K562 (cell line): ENCODE results near the gene SRPX. TPM values are rescaled to one million over a fixed set of nuclear protein-coding genes. Genes with fewer than 3 reads are reported as not detected.
A peak's percentile ranks its signal among the peaks of the same experiment; 100 is the strongest.

Experiments
- ATAC-seq: fragments of 200-7000 bp; cut with Tn5 transposase; 3 replicates; pipeline ENCODE4 v1.9.1; 2020; ENCODE audit warnings: moderate library complexity
- BruUV-seq: library from RNA; stranded (reverse); fragments of 400-500 nt; replicated peaks from 2 replicates; lab custom pipeline; 2021; lab: Mats Ljungman, UMichigan
- CTCF ChIA-PET: fragments of 300-600 bp; formaldehyde crosslinking; extraction: SDS; loops from one replicate; lab custom pipeline; 2021; ENCODE audit warnings: low intra/inter-chr PET ratio; lab: Yijun Ruan, JAX
- POLR2A ChIA-PET: fragments of 300-600, 350-650 bp; sonication (Branson Sonifier 250); formaldehyde crosslinking; extraction: SDS; loops from one replicate; lab custom pipeline; 2021; ENCODE audit warnings: antibody characterized with exemption, inconsistent platforms; lab: Yijun Ruan, JAX
- DNase-seq, 4 experiments: peaks; one replicate each; pipeline versions ENCODE4 v3.0.0 to v3.0.0-alpha.2; 2011 to 2018; ENCODE audit warnings: low spot score in 3 of 4, mixed read lengths in 3 of 4; ENCODE audit errors: extremely low read depth in 1 of 4
- FAIRE-seq: peaks from 2 replicates; lab custom pipeline; 2011; peaks lifted over from hg19 to GRCh38; lab: Jason Lieb, UNC
- H2AFZ ChIP-seq: 2 replicates; pipeline ENCODE4 v1.6.0; 2011; ENCODE audit warnings: low read depth, low read length, control low read depth, inconsistent platforms
- H3K27ac ChIP-seq: fragments of 200-600 bp; 3 replicates; pipeline ENCODE4 v1.8.0; 2011; ENCODE audit warnings: low read depth, mild to moderate bottlenecking, control low read depth, inconsistent platforms, low read length, moderate library complexity, mixed read lengths; ENCODE audit errors: extremely low read depth
- H3K27me3 ChIP-seq, 2 experiments: fragments of 300-600 bp in 1 of 2; 2 replicates in 1 of 2; 3 replicates in 1 of 2; pipeline versions ENCODE4 v1.6.0 to v1.8.0; 2011; ENCODE audit warnings: inconsistent platforms in 2 of 2, low read length in 2 of 2, mild to moderate bottlenecking in 1 of 2, mixed read lengths in 1 of 2, moderate library complexity in 1 of 2; ENCODE audit not compliant: control insufficient read depth in 2 of 2, insufficient read depth in 2 of 2
- H3K36me3 ChIP-seq: fragments of 300-600 bp; 3 replicates; pipeline ENCODE4 v1.8.0; 2011; ENCODE audit warnings: mild to moderate bottlenecking, low read length, inconsistent platforms; ENCODE audit not compliant: control insufficient read depth, insufficient read depth
- H3K4me1 ChIP-seq, 2 experiments: fragments of 200-600 bp in 1 of 2; replicated peaks in 1 of 2; 2 replicates in 1 of 2; 3 replicates in 1 of 2; pipeline versions ENCODE4 v1.5.1 to v1.8.0; 2011; ENCODE audit warnings: inconsistent platforms in 2 of 2, low read length in 2 of 2, mild to moderate bottlenecking in 1 of 2, mixed read lengths in 1 of 2, moderate library complexity in 1 of 2; ENCODE audit not compliant: control insufficient read depth in 2 of 2, insufficient read depth in 2 of 2
- H3K4me2 ChIP-seq: 2 replicates; pipeline ENCODE4 v1.6.1; 2011; ENCODE audit warnings: low read length, control low read depth, inconsistent platforms, mixed read lengths; ENCODE audit not compliant: insufficient read depth
- H3K4me3 ChIP-seq: fragments of 200-600 bp; sonication (generic), shearing (Covaris generic); 2 replicates; pipeline ENCODE4 v1.5.1; 2016; ENCODE audit warnings: control low read depth, inconsistent platforms
- H3K79me2 ChIP-seq: fragments of 200-600 bp; 3 replicates; pipeline ENCODE4 v1.8.0; 2011; ENCODE audit warnings: low read length, inconsistent platforms; ENCODE audit not compliant: control insufficient read depth, insufficient read depth
- H3K9ac ChIP-seq, 2 experiments: 2 replicates each; pipeline versions ENCODE4 v1.6.0 to v1.6.1; 2011; ENCODE audit warnings: low read depth in 2 of 2, low read length in 2 of 2, control low read depth in 1 of 2, inconsistent platforms in 1 of 2, mild to moderate bottlenecking in 1 of 2, mixed read lengths in 1 of 2; ENCODE audit not compliant: insufficient read depth in 1 of 2
- H3K9me1 ChIP-seq: one replicate; pipeline ENCODE4 v1.6.0; 2011; ENCODE audit warnings: inconsistent platforms, mild to moderate bottlenecking, low read length, moderate library complexity; ENCODE audit not compliant: control insufficient read depth, insufficient read depth
- H3K9me3 ChIP-seq: replicated peaks from 2 replicates; pipeline ENCODE4 v1.5.1; 2011; ENCODE audit warnings: low read depth, low read length, inconsistent platforms; ENCODE audit not compliant: control insufficient read depth, insufficient read depth
- H4K20me1 ChIP-seq: replicated peaks from 2 replicates; pipeline ENCODE4 v1.6.1; 2011; ENCODE audit warnings: low read length, inconsistent platforms, mixed read lengths; ENCODE audit not compliant: control insufficient read depth, insufficient read depth
- E2F3 ChIP-seq: fragments of 250-450 bp; sonication (Bioruptor Pico); IDR thresholded peaks from 2 replicates; pipeline ENCODE4 v1.4.0; 2020; ENCODE audit warnings: mild to moderate bottlenecking
- HDAC6 ChIP-seq: IDR thresholded peaks from 2 replicates; pipeline ENCODE4 v1.6.1; 2012; ENCODE audit warnings: low read depth, mild to moderate bottlenecking, control low read depth, inconsistent platforms, low read length, moderate library complexity
- HNRNPH1 ChIP-seq: fragments of 200-400 bp; formaldehyde crosslinking; optimal IDR thresholded peaks from 2 replicates; pipeline ENCODE3; 2017; ENCODE audit warnings: low read depth, mild to moderate bottlenecking, low read length, moderate library complexity
- MYNN ChIP-seq, 2 experiments: sonication (generic); formaldehyde crosslinking in 1 of 2; IDR thresholded peaks; 2 replicates each; pipeline versions ENCODE4 v1.5.0 to v1.6.1; 2016 to 2020; ENCODE audit warnings: antibody characterized with exemption in 1 of 2, missing genetic modification reagents in 1 of 2
- PTTG1 ChIP-seq: fragments of 450-650 bp; IDR thresholded peaks from 2 replicates; pipeline ENCODE4 v1.6.1; 2016; ENCODE audit warnings: low read depth, mild to moderate bottlenecking, missing genetic modification characterization, missing compliant biosample characterization
- RAD21 ChIP-seq, 2 experiments: fragments of 250-450 bp in 1 of 2; fragments of 450-650 bp in 1 of 2; sonication (Bioruptor Pico) in 1 of 2; formaldehyde crosslinking in 1 of 2; IDR thresholded peaks in 1 of 2; conservative IDR thresholded peaks in 1 of 2; 2 replicates each; pipeline versions ENCODE4 v1.4.0 to v1.8.0; 2020 to 2022; ENCODE audit warnings: mild to moderate bottlenecking in 2 of 2, moderate library complexity in 1 of 2
- RCOR1 ChIP-seq, 2 experiments: IDR thresholded peaks; 2 replicates each; pipeline ENCODE4 v1.6.1; 2012; ENCODE audit warnings: low read depth in 2 of 2, low read length in 2 of 2, borderline replicate concordance in 1 of 2, improper control_type of control experiment in 1 of 2
- SREBF2 ChIP-seq: sonication (generic); formaldehyde crosslinking; IDR thresholded peaks from 2 replicates; pipeline ENCODE4 v1.4.0; 2020; ENCODE audit warnings: mild to moderate bottlenecking, missing genetic modification reagents
- TBL1XR1 ChIP-seq, 2 experiments: IDR thresholded peaks; 2 replicates each; pipeline ENCODE4 v1.6.1; 2012; ENCODE audit warnings: improper control_type of control experiment in 2 of 2, low read length in 2 of 2, mild to moderate bottlenecking in 1 of 2
- ZEB2 ChIP-seq: fragments of 450-650 bp; IDR thresholded peaks from 2 replicates; pipeline ENCODE4 v1.6.1; 2016
- WGBS: fragments of 100-300 bp; shearing (Covaris generic); methylation state at CpG from one replicate; pipeline ENCODE4 v1.1.6; 2016; ENCODE audit warnings: low coverage, mixed read lengths; ENCODE audit not compliant: insufficient coverage; ENCODE audit errors: missing lambda C conversion rate; 5-methylcytosine and 5-hydroxymethylcytosine counted together
- in situ Hi-C: fragments of 300-500 bp; cut with MboI; formaldehyde crosslinking; loops from 4 replicates; pipeline ENCODE4 v1.15.0; 2018; ENCODE audit warnings: inconsistent platforms, mixed read lengths
- intact Hi-C: fragments of 100-400 bp; cut with micrococcal nuclease; formaldehyde crosslinking; loops from 2 replicates; pipeline ENCODE4 v1.14.2; 2022
- polyA plus RNA-seq, 8 experiments: library from polyadenylated mRNA; depleted of rRNA in 4 of 8; stranded (reverse) in 5 of 8; unstranded in 3 of 8; fragments of >200 nt; fragmentation: Nextera tagmentation in 2 of 8; fragmentation: Illumina TruSeq in 1 of 8; extraction: Ambion mirVana in 2 of 8; extraction: Trizol in 1 of 8; gene quantifications; 2 replicates each; pipeline versions ENCODE4 v1.2.1 to v1.2.3, GENCODE V29; 2011 to 2014; ENCODE audit warnings: inconsistent platforms in 1 of 8, missing spikeins in 1 of 8
- total RNA-seq, 7 experiments: library from RNA; depleted of rRNA in 6 of 7; stranded (reverse); fragments of >200 nt in 6 of 7; fragmentation: Illumina TruSeq in 2 of 7; extraction: Trizol in 2 of 7; gene quantifications; 2 replicates each; pipeline versions ENCODE4 v1.2.1 to v1.2.3, GENCODE V29; 2011 to 2021; ENCODE audit warnings: low replicate concordance in 1 of 7
- TF ChIP-seq, protein P1 (sequence below): sonication (generic); formaldehyde crosslinking; IDR thresholded peaks from 2 replicates; pipeline ENCODE4 v1.8.0; 2022; ENCODE audit warnings: missing genetic modification reagents, mild to moderate bottlenecking, borderline replicate concordance
- TF ChIP-seq, protein P2 (sequence below), 2 experiments: fragments of 450-650 bp in 1 of 2; IDR thresholded peaks; 2 replicates each; pipeline ENCODE4 v1.6.1; 2011 to 2017; ENCODE audit warnings: low read depth in 2 of 2, antibody characterized with exemption in 1 of 2, borderline replicate concordance in 1 of 2, low read length in 1 of 2, mild to moderate bottlenecking in 1 of 2, mixed read lengths in 1 of 2; ENCODE audit not compliant: control insufficient read depth in 1 of 2
- TF ChIP-seq, protein P3 (sequence below): fragments of 250-450 bp; sonication (Bioruptor Pico); IDR thresholded peaks from 2 replicates; pipeline ENCODE4 v1.6.1; 2021; ENCODE audit warnings: mild to moderate bottlenecking
- TF ChIP-seq, protein P4 (sequence below), 3 experiments: IDR thresholded peaks in 2 of 3; conservative IDR thresholded peaks in 1 of 3; 2 replicates each; pipeline ENCODE4 v1.5.1; 2011 to 2012; ENCODE audit warnings: low read length in 3 of 3, mild to moderate bottlenecking in 3 of 3, control low read depth in 2 of 3, improper control_type of control experiment in 1 of 3, inconsistent platforms in 1 of 3, low read depth in 1 of 3, mixed read lengths in 1 of 3, moderate library complexity in 1 of 3; ENCODE audit not compliant: insufficient read depth in 2 of 3

The SRPX gene
- total and polyA plus RNA-seq, 9 of the 15 experiments (the other 6 are each of a cell fraction or from before 2014, with no cell fraction given) = 0.11 to 0.77 (median 0.38) TPM; not detected in 2

DNA sequence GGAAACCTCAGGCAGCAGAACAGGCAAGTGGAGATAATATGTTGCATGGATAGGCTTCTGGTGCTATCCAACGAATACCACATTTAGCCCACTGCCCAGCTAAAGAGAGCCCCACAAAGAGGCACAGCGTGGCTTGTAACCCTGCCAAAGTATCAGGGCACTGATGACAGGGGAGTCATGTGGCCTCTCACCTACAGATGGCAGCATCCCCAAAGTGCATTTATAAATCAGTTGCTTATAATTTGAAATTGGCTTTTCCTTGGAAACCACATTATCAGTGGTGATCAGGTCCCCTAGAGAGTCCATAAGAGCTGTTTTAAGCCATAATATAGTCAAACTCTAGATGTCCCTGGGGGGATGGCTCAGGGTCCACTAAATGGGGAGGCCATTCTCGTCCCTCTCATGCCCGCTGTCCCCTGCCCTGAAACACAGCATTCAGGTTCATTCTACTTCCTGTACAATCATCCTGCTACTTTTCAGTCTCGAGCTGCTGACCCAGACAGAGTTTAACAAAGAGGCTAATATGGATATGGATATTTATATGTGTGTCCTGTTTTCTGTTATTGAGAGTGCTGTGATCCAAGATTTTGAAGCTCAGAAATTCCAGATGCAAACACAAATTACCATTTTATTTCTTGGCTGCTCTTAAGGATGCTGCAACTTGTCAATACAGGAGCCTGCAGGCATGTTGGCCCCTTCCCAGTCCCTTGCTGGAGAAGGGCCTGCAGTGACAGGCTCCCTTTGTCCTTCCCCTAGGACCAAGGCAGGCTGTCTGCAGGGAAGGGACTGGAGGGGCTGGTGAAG, 28.5 kb downstream of the SRPX start:
- H3K27me3 ChIP-seq = no peaks in the 10 kb centered on the region
- H3K9ac ChIP-seq = no peak overlapping the region
- H3K4me1 ChIP-seq = no peaks in the 10 kb centered on the region
- no peaks in the 10 kb centered on the region for H4K20me1 ChIP-seq
- H3K4me3 ChIP-seq = no peak overlapping the region
- in situ Hi-C loops = no loop called here
- FAIRE-seq = peak; percentile 42
- H3K9me3 ChIP-seq = no peaks in the 10 kb centered on the region
- no TSS peak for BruUV-seq
- WGBS = 3% methylated on average over 4 of the region's 5 CpGs
- DNase-seq = peak; percentile 5 to 10 (median 8)
- POLR2A ChIA-PET = no interaction called here
- no peaks in the 10 kb centered on the region for H3K36me3 ChIP-seq
- no peaks in the 10 kb centered on the region for H3K79me2 ChIP-seq
- no peak overlapping the region for H3K4me2 ChIP-seq
- H2AFZ ChIP-seq = no peak overlapping the region
- peak; percentile 56; the same call in 2 of the 3 replicates for ATAC-seq
- intact Hi-C loops = no loop called here
- no peak overlapping the region for H3K27ac ChIP-seq
- CTCF ChIA-PET = no interaction called here
- no peaks in the 10 kb centered on the region for H3K9me1 ChIP-seq
- no peak for TF ChIP-seq HDAC6
- TF ChIP-seq RAD21 (CRISPR knock-in tag; conservative IDR thresholded peaks at IDR 0.05 in 1 of 2, IDR thresholded peaks at IDR 0.05 in 1 of 2) = peak in 1 of 2 experiments; percentile 43; a peak in 2 of 4 replicates
- TF ChIP-seq E2F3 (CRISPR knock-in tag) = no peak
- TF ChIP-seq, protein P1, sequence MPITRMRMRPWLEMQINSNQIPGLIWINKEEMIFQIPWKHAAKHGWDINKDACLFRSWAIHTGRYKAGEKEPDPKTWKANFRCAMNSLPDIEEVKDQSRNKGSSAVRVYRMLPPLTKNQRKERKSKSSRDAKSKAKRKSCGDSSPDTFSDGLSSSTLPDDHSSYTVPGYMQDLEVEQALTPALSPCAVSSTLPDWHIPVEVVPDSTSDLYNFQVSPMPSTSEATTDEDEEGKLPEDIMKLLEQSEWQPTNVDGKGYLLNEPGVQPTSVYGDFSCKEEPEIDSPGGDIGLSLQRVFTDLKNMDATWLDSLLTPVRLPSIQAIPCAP (CRISPR knock-in tag) = no peak
- TF ChIP-seq HNRNPH1 = no peak
- TF ChIP-seq RCOR1 (IDR thresholded peaks at IDR 0.05; ENCODE audit: borderline replicate concordance in 1 of 2, low read depth in 2 of 2, low read length in 2 of 2) = no peak
- TF ChIP-seq, protein P2, sequence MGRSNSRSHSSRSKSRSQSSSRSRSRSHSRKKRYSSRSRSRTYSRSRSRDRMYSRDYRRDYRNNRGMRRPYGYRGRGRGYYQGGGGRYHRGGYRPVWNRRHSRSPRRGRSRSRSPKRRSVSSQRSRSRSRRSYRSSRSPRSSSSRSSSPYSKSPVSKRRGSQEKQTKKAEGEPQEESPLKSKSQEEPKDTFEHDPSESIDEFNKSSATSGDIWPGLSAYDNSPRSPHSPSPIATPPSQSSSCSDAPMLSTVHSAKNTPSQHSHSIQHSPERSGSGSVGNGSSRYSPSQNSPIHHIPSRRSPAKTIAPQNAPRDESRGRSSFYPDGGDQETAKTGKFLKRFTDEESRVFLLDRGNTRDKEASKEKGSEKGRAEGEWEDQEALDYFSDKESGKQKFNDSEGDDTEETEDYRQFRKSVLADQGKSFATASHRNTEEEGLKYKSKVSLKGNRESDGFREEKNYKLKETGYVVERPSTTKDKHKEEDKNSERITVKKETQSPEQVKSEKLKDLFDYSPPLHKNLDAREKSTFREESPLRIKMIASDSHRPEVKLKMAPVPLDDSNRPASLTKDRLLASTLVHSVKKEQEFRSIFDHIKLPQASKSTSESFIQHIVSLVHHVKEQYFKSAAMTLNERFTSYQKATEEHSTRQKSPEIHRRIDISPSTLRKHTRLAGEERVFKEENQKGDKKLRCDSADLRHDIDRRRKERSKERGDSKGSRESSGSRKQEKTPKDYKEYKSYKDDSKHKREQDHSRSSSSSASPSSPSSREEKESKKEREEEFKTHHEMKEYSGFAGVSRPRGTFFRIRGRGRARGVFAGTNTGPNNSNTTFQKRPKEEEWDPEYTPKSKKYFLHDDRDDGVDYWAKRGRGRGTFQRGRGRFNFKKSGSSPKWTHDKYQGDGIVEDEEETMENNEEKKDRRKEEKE (IDR thresholded peaks at IDR 0.05; ENCODE audit: borderline replicate concordance in 1 of 2, control insufficient read depth in 1 of 2, low read depth in 2 of 2, low read length in 1 of 2) = no peak
- TF ChIP-seq MYNN (IDR thresholded peaks at IDR 0.05) = peak; percentile 47; the same call in 1 of the 2 replicates
- TF ChIP-seq MYNN (CRISPR knock-in tag; IDR thresholded peaks at IDR 0.05) = no peak
- TF ChIP-seq, protein P3, sequence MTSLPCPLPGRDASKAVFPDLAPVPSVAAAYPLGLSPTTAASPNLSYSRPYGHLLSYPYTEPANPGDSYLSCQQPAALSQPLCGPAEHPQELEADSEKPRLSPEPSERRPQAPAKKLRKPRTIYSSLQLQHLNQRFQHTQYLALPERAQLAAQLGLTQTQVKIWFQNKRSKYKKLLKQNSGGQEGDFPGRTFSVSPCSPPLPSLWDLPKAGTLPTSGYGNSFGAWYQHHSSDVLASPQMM (CRISPR knock-in tag) = no peak
- TF ChIP-seq TBL1XR1 (IDR thresholded peaks at IDR 0.05; ENCODE audit: low read length in 2 of 2) = no peak
- TF ChIP-seq PTTG1 (tag) = no peak
- TF ChIP-seq SREBF2 (CRISPR knock-in tag) = no peak
- no peak for TF ChIP-seq ZEB2
- TF ChIP-seq, protein P4, sequence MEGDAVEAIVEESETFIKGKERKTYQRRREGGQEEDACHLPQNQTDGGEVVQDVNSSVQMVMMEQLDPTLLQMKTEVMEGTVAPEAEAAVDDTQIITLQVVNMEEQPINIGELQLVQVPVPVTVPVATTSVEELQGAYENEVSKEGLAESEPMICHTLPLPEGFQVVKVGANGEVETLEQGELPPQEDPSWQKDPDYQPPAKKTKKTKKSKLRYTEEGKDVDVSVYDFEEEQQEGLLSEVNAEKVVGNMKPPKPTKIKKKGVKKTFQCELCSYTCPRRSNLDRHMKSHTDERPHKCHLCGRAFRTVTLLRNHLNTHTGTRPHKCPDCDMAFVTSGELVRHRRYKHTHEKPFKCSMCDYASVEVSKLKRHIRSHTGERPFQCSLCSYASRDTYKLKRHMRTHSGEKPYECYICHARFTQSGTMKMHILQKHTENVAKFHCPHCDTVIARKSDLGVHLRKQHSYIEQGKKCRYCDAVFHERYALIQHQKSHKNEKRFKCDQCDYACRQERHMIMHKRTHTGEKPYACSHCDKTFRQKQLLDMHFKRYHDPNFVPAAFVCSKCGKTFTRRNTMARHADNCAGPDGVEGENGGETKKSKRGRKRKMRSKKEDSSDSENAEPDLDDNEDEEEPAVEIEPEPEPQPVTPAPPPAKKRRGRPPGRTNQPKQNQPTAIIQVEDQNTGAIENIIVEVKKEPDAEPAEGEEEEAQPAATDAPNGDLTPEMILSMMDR (IDR thresholded peaks at IDR 0.05 in 2 of 3, conservative IDR thresholded peaks at IDR 0.05 in 1 of 3; ENCODE audit: insufficient read depth in 2 of 3, low read depth in 1 of 3, low read length in 3 of 3) = peak in 2 of 3 experiments; percentile 35 to 38; a peak in 3 of 6 replicates
